H7 (cell line): Measurements from ENCODE around the gene ARPP21. TPM values are rescaled to one million over a fixed set of nuclear protein-coding genes. Genes with fewer than 3 reads are reported as not detected.

Source experiments
- DNase-seq: peaks from one replicate; pipeline ENCODE4 v3.0.0; 2012
- H3K27me3 ChIP-seq: 2 replicates; pipeline ENCODE4 v1.6.0; 2011; ENCODE audit warnings: mild to moderate bottlenecking, low read length; ENCODE audit not compliant: control insufficient read depth, insufficient read depth
- H3K36me3 ChIP-seq: replicated peaks from 2 replicates; pipeline ENCODE4 v1.5.1; 2011; ENCODE audit warnings: low read length; ENCODE audit not compliant: control insufficient read depth, insufficient read depth
- H3K4me3 ChIP-seq: 2 replicates; pipeline ENCODE4 v1.5.1; 2011; ENCODE audit warnings: low read depth, mild to moderate bottlenecking, control low read depth, low read length, moderate library complexity; ENCODE audit not compliant: insufficient read depth
- total RNA-seq: library from RNA; depleted of rRNA; stranded (reverse); fragments of >200 nt; shearing (Covaris generic); gene quantifications from 2 replicates; pipeline ENCODE4 v1.2.3, GENCODE V29; 2014

The ARPP21 gene
- total RNA-seq, 1 experiment from 2014 or later, result not detected

- no peaks in the 10 kb centered on the region for H3K36me3 ChIP-seq
- DNase-seq, result no peak
- no peak overlapping the region for H3K4me3 ChIP-seq
- H3K27me3 ChIP-seq, result peaks cover 9% of the 10 kb centered on the region
These were observed 106.6 kb downstream of the ARPP21 start for GRCh38 chr3:35745802-35746484.

- H3K4me3 ChIP-seq, result no peak overlapping the region
- H3K36me3 ChIP-seq, result no peaks in the 10 kb centered on the region
- DNase-seq, result no peak
- H3K27me3 ChIP-seq, result peaks cover 9% of the 10 kb centered on the region
These were observed 107.2 kb downstream of the ARPP21 start for GRCh38 chr3:35746492-35746891.

- no peak for DNase-seq
- H3K27me3 ChIP-seq, result peaks cover 9% of the 10 kb centered on the region
- no peak overlapping the region for H3K4me3 ChIP-seq
- no peaks in the 10 kb centered on the region for H3K36me3 ChIP-seq
These were observed 108.8 kb downstream of the ARPP21 start for GRCh38 chr3:35748144-35748543.

- no peak overlapping the region for H3K4me3 ChIP-seq
- no peak for DNase-seq
- H3K36me3 ChIP-seq, result no peaks in the 10 kb centered on the region
- H3K27me3 ChIP-seq, result peaks cover 2% of the 10 kb centered on the region; the same call in 1 of the 2 replicates
These were observed 111.9 kb downstream of the ARPP21 start for GRCh38 chr3:35751207-35751606.

- Histone ChIP-seq H3K4me3 (no peak overlapping the region), H3K27me3 (no peaks in the 10 kb centered on the region), H3K36me3 (no peaks in the 10 kb centered on the region)
- DNase-seq, result no peak
These were observed 118.8 kb downstream of the ARPP21 start for GRCh38 chr3:35757991-35758757.

GRCh38 chr3:35760146-35760545 lies 120.8 kb downstream of the ARPP21 start:
- Histone ChIP-seq H3K4me3 (no peak overlapping the region), H3K27me3 (no peaks in the 10 kb centered on the region), H3K36me3 (no peaks in the 10 kb centered on the region)
- DNase-seq, result no peak

- no peaks in the 10 kb centered on the region for H3K36me3 ChIP-seq
- no peak for DNase-seq
- H3K27me3 ChIP-seq, result no peaks in the 10 kb centered on the region
- no peak overlapping the region for H3K4me3 ChIP-seq
These were observed 122.0 kb downstream of the ARPP21 start for GRCh38 chr3:35761311-35761710.

GRCh38 chr3:35772381-35773015 lies 133.2 kb downstream of the ARPP21 start:
- Histone ChIP-seq H3K36me3 (no peaks in the 10 kb centered on the region), H3K27me3 (no peaks in the 10 kb centered on the region), H3K4me3 (no peak overlapping the region)
- DNase-seq, result no peak

GRCh38 chr3:35773417-35773816 lies 134.1 kb downstream of the ARPP21 start:
- DNase-seq, result no peak

GRCh38 chr3:35776346-35776745 lies 137.0 kb downstream of the ARPP21 start:
- no peaks in the 10 kb centered on the region for H3K36me3 ChIP-seq
- no peak overlapping the region for H3K4me3 ChIP-seq
- H3K27me3 ChIP-seq, result no peaks in the 10 kb centered on the region
- no peak for DNase-seq

More at GRCh38 chr3:35773417-35773816, 134.1 kb downstream of the ARPP21 start:
- Histone ChIP-seq H3K36me3 (no peaks in the 10 kb centered on the region), H3K4me3 (no peak overlapping the region), H3K27me3 (no peaks in the 10 kb centered on the region)

- Histone ChIP-seq H3K27me3 (no peaks in the 10 kb centered on the region), H3K36me3 (no peaks in the 10 kb centered on the region), H3K4me3 (no peak overlapping the region)
- DNase-seq, result no peak
These were observed 137.7 kb downstream of the ARPP21 start for GRCh38 chr3:35777065-35777464.

- H3K27me3 ChIP-seq, result no peaks in the 10 kb centered on the region
- H3K4me3 ChIP-seq, result no peak overlapping the region
- no peak for DNase-seq
- H3K36me3 ChIP-seq, result no peaks in the 10 kb centered on the region
These were observed 138.5 kb downstream of the ARPP21 start for GRCh38 chr3:35777563-35778554.

GRCh38 chr3:35779611-35780010 lies 140.3 kb downstream of the ARPP21 start:
- no peak for DNase-seq

GRCh38 chr3:35780800-35781199 lies 141.5 kb downstream of the ARPP21 start:
- Histone ChIP-seq H3K36me3 (no peaks in the 10 kb centered on the region), H3K27me3 (no peaks in the 10 kb centered on the region), H3K4me3 (no peak overlapping the region)
- DNase-seq, result no peak

More at GRCh38 chr3:35779611-35780010, 140.3 kb downstream of the ARPP21 start:
- no peaks in the 10 kb centered on the region for H3K36me3 ChIP-seq
- H3K4me3 ChIP-seq, result no peak overlapping the region
- no peaks in the 10 kb centered on the region for H3K27me3 ChIP-seq
